OCI-LY1 (cell line): ENCODE data around the gene ZP1.

ENCODE experiments used
- EZH2 ChIP-seq: fragments of 200-600 bp; sonication (generic), shearing (Covaris generic); IDR thresholded peaks from 2 replicates; pipeline ENCODE4 v1.8.0; 2017; ENCODE audit warnings: borderline replicate concordance, mixed run types, mild to moderate bottlenecking, antibody characterized with exemption, low read length, moderate library complexity, mixed read lengths
- TF ChIP-seq, protein P1 (sequence below): fragments of 200-600 bp; sonication (generic), shearing (Covaris generic); IDR thresholded peaks from 2 replicates; pipeline ENCODE4 v1.5.1; 2017; ENCODE audit warnings: mild to moderate bottlenecking, antibody characterized with exemption, low read length, moderate library complexity, mixed read lengths

DNA sequence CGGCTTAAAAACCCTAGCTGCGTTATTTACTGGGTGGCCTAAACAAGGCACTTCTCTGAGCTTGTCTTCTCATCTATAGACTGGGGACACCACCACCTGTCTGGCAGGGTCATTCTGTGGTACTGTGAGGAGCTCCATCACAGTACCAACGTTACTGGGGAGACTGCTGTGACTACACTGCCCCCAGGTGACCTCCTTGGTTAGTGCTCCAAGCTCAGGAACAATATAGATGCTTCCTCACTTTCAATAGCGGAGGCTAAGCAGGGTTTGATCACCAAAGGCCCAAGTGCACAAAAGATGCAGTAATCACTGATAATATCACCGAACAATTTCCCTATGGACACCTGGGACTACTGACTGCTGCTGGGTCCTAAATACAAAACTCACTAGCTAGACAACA is 20.2 kb downstream of the ZP1 start:
- TF ChIP-seq, protein P1, sequence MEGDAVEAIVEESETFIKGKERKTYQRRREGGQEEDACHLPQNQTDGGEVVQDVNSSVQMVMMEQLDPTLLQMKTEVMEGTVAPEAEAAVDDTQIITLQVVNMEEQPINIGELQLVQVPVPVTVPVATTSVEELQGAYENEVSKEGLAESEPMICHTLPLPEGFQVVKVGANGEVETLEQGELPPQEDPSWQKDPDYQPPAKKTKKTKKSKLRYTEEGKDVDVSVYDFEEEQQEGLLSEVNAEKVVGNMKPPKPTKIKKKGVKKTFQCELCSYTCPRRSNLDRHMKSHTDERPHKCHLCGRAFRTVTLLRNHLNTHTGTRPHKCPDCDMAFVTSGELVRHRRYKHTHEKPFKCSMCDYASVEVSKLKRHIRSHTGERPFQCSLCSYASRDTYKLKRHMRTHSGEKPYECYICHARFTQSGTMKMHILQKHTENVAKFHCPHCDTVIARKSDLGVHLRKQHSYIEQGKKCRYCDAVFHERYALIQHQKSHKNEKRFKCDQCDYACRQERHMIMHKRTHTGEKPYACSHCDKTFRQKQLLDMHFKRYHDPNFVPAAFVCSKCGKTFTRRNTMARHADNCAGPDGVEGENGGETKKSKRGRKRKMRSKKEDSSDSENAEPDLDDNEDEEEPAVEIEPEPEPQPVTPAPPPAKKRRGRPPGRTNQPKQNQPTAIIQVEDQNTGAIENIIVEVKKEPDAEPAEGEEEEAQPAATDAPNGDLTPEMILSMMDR = peak; percentile 77
- TF ChIP-seq EZH2 = no peak
